NK-92 treated with Interleukin-12 subunit alpha and Interleukin-12 subunit beta, amount 100 ng/mL, for 24 hours (cell line): Measurements from ENCODE around the gene METRNL.
A peak's percentile ranks its signal among the peaks of the same experiment; 100 is the strongest.

Experiments used
- DNase-seq: peaks from one replicate; lab custom pipeline; 2025; lab: John Stamatoyannopoulos, UW

METRNL gene

DNA sequence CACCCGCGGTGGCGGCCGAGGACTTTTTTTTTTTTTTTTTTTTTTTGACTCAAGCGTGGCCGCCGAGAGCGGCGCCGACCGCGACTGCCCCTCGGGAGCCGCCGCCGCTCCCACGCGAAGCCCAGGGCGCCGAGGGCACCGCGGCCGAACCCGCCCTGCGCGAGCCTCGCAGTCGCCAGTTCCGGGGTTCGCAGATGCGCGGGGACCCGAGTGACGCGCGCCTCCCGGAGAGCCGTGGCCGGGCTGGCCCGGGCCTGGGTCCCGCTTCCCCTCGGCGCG, 1.1 kb downstream of the METRNL start:
- DNase-seq: no peak

DNA sequence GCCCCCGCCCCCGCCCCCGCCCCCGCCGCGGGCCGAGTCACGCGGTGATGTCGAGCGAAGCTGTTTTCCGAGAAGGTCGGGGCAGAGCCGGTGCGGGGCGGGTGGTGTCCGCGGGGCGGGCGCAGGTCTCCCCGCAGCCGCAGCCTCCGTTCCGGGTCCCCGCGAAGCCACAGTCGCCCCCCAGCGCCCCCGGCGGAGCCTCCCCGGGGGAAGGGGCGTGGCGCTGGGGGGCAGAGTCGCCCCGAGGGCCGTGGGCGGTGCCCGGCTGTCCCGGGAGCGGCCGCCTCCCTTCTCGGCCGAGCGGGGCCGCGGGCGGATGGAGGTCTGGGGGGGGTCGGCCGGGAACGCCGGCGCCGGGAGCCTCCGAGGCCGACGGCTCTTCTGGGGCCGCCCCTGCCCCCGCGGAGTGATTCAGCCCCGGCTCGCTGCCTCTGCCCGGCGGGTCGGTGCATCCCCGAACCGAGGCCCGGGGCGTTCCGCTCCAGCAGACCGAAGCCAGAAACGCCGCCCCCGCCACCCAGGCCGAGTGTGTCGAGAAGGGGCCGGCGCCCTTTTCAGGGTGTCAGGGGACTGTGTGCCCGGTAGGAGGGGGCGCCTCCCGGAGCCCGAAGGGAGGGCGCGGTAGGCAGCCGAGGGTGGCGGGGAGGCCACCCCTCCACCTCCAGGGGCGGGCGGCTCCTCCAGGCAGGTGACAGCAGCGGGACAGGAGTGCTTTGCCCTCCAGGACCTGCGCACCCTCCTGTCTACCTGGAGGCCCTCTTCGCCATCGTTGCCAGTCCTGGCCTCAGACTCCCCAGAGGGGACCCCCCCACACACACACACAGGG, 1.7 kb downstream of the METRNL start:
- DNase-seq: peak; percentile 51

DNA sequence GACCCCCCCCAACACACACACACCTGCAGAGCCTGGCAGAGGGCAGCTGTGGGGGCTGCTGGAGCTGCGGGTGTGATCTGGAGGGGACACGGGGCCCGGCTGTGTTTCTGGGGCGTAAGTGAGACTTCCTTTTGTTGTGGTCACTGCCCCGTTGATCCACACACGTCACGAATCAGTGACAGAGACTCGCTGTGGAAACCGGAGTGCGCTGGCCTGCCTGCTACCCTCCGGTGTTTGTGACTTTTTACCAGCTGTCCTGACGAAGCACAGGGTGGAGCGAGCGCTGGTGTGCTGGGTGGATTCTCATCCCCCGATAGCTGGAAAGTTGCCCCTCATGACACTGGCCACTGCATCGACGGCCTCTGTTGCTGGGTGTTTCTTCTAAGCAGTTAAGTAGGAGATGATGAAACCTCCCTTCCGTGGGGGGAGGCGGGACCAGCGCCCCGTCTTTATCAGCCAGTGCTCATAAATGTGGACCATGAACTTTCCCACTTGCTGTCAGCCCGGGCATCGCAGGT, 2.3 kb downstream of the METRNL start:
- peak; percentile 43 for DNase-seq

DNA sequence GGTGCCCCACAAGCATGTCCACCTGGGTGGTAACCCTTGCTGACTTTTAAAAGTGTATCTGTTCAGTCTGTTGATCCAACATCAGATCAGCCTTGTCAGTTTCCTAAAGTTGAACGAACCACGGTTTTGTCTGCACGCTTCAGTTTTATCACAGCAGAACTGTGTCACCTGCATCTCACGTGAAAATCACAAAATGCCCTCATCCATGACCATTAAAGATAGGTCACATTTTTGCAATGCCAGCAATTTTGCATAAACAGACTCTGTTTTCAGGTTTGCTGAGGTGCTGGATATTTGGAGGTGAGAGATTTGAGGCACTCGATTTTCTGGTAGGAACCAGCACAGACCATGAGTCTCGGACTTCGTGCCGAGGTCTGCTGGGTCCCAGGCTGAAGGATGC, 3.0 kb downstream of the METRNL start:
- DNase-seq: no peak

DNA sequence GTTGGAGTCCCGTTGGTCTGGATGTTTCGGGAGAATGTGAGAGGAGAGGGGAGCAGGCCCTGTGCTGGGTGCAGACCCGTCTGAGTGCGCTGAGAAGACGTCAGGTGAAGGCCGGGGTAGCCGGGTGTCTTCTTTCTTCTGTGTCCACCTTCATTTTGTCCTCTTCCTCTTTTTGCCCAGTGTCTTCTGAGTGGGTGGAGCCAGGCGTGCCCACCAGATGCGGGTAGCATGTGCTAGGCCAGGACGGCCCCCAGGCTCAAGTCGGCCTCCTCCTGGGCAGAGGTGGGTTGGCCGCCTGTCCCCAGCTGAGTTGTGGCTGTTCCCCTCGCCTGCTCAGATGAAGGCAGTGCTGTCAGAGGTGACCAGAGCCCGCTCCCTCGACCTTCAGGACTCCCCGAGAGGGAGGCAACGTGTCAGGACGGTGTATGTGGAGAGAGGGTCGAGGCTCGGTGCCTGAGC, 3.5 kb downstream of the METRNL start:
- DNase-seq: no peak

DNA sequence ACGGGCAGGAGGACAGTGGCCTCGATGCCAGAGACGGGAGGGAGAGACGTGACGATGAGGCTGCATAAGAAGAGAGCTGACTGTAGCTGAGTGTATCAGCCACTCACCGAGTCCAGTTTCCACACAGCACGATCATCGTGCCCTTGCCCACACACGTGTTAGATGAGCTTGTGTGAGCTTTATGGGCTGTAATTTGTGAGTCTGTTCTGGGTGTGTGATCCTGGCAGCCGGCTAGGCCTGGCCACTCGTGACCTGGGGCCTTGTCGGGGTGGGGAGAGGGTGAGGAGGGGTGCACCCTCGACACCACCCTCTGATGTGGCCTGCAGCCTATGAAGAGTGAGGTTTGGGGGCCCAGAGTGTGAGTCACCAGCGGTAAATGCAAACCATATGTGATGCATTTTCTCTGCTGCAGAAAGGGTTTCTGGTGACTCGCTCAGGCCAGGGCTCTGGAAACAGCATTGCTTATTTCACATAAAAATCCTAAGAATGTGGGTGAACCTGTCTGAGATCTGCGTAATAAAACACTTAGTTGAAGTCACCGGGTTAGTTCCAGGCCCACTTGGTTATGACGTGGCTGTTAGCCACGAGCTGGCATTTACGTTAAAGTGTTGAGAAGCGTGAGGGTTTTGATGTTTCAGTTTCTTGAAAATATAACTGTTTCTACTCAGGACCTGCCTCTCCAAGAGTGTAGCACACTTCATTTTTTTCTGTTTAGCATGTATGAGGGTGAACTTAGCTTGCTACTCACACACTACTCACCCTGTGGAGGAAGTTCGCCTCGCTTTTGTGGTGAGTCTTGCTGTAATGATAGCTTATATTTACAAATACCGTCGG, 4.2 kb downstream of the METRNL start:
- peak; percentile 83 for DNase-seq

DNA sequence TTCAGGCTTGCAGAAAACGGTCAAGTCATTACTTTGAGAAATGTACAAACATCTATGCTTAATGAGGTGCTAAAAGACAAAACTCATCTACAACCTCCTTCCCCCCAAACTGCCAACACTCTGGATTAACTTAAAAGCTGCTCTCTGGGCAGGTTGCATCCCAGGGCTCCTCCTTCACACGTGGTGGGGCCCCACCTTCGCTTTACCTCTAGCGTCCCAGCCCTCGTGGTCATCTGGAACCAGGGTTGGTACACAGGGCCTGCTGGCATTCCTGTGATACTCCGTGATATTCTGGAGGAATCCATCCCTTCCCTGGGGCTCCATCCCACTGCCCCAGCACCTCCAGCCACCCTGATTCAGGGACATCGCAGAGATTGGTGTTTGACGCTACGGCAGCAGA, 4.8 kb downstream of the METRNL start:
- no peak for DNase-seq

DNA sequence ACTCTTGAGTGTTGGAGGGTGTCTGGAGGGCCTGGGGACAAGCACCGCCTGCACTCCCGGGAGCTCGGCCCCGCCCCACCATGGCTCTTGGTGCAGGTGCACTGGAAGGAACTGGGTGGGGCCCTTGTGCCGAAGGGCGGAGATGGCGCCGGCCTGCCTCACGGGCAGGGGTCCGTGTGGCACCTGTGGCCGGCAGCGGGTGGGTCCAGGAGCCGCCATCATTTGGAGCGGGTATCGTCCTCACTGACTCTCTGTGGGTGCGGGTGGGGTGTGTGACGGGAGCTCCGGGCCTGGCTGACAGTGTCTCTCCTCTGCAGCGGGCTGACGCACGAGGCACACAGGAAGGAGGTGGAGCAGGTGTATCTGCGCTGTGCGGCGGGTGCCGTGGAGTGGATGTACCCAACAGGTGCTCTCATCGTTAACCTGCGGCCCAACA, 5.2 kb downstream of the METRNL start:
- no peak for DNase-seq

DNA sequence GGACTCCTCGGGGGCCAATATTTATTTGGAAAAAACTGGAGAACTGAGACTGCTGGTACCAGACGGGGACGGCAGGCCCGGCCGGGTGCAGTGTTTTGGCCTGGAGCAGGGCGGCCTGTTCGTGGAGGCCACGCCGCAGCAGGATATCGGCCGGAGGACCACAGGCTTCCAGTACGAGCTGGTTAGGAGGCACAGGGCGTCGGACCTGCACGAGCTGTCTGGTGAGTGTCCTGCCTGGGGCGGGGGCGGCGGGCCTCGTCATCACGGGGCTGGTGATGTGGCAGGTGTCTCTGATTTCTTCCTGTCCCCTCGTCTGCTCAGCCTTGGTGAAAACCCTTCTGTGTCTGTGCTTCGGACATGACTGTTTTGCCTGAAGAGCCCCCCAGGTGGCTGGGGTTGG, 5.7 kb downstream of the METRNL start:
- no peak for DNase-seq

DNA sequence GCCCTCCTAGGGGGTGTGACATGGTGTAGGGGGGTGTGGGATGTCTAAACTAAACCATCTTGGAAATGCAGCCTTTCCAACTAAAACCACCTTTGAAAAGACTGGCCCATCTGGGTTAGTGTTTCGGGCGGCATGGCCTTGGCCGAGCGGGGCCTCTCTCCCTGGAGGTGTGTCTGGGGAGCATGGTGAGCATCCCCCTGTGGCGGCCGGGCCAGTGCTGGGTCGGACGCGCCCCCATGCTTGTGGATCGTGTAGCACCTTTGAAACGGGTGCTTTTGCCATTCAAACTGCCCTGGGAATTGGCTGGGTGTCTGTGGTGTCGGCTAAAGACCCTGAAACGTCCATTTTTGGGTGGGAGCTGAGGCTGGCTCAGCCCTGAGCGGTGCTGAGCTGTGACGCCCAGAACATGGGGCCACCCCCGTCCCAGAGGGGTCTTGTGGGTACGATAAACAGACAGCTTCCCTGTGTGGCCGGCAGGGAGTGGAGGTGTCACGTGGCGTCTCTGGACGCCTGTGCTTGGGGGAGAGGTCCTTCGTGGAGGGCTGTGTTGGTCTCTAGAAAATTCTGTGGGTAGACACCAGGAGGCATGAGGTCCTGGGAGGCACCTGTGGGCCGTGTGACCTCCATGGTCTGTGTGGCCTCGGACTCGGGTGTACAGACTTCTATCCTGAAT, 6.3 kb downstream of the METRNL start:
- DNase-seq: no peak

DNA sequence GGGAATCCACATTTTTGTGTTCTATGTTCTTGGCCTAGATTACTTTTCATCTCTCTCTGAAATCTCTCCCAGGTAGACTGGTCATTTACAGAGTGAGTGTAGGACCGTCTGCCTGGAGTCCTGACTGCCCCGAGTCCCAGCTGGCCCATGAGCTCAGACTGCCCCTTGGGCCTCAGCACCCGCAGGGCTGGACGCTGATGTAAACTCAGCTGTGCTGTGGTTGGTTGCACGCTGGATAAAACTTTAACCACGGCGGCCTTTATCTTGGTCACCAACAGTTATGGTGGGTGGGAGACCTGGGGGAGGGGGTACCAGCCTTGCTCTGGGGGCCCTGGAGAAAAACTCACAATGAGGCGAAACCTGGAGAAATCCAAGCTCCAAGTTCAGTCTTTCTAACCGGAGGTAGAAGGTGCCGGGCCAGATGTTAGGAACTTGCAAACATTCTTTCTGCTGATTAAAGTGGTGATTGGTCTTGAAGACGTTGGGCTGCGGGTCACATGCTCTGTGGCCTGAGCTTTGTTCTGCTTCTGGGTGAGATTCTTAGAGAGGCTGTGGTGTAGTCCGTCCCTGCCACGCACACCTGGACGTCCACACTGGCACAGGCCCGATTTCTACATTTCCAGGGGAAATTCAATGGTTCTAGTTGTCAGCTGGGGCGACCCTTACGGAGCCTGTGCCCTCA, 6.9 kb downstream of the METRNL start:
- DNase-seq: no peak

DNA sequence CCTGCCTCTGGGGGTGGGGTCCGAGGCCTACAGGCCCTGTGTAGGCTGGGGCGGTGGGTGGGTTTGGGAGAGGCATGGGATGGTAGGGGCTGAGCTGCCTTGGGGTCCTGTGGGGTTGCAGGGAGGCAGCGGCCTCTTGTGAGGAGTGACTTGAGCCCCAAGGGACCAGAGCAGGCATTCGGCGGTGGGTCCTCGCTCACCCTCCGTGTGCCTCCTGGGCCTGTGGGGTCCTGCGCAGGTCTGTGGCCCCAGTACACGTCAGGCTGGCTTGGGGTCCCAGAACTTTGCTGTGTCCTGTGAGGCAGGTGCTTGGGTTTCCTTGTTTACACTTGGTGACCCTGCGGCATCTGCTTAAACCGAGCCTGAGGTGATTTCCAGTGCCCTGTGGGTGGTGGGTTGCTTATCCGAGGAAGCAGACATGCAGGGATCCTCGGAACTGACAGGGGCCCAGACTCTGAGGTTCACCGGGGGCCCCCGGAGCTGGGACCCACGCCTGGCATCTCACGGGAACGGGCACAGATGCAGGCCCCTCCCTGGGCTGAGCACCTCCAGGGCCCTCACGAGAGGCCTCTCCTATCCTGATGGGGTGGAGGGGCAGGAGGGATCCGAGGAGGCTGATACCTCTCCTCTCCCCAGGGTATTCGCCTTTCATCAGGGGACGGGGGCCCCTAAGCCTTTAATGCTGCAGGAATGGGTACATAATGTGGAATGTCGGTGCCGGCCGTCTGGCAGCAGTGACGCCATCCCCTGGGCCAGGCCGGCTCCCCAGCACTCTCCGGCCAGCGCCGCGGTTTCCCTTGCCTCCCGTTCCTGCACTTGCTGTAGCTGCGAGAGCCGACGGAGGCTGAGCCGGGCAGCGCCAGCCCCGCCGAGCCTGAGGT, 7.7 kb downstream of the METRNL start:
- no peak for DNase-seq

DNA sequence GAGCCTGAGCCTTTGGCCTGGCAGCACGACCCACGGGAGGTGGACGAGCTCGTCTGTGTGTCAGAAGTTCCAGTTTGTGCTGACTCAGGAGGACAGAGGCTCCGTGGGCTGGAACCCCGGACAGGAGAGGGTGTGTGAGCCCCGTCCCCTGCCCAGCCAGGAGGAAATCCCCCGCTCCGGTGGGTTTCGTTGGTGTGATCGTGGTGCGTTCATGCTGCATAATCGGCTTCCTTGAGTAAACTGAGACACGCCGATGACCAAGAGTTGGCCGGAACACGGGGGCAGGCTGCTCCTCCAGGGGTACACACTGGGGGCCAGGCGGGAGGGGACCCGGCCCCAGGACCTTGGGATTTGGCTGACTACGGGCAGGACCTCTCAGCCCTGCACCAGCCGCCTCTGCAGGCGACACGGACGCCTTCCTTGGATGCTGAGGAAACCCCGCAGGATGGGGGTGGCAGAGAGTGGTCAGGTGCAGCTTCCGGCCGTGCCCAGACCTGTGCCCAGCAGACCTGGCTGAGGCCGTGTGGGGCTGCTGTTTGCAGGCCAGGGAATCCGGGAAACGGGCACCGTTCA, 8.5 kb downstream of the METRNL start:
- DNase-seq: no peak

DNA sequence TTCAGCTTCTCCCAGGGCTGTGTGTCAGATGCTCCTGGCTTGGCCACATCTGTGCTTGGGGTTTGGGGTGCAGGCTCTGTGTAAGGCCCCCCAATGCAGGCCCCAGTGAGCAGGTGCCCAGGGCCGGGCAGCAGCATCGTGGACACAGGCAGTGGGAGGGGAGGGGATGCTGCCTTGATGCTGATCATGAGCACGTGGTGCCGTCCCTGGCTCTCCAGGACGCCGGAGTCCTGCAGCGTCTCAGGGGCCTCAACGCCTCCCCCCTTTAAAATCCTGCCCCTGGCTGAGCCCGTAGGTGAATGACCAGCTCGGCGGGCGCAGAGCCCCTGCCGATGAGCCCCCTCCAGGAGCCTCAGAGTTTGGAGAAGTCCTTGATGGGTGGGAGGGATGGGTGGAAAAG, 9.0 kb downstream of the METRNL start:
- no peak for DNase-seq

DNA sequence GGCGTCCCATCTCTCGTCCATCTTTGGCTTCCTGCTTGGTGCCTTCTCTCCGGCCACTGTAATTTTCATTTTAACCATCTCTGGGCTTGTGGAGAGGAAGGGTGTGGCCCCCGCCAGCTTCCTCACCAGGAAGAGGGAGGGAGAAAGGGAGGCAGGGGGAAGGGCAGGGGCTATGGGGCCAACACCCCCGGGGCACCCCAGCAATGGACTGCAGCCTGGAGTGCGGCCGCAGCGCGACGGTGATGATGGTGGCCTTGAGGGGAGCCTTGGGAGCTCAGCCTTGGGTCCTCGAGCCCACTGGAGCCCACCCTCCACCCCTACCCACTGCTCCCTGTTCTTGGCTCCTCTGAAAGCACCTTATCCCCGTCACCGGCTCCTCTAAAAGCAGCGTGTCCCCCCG, 9.5 kb downstream of the METRNL start:
- no peak for DNase-seq

DNA sequence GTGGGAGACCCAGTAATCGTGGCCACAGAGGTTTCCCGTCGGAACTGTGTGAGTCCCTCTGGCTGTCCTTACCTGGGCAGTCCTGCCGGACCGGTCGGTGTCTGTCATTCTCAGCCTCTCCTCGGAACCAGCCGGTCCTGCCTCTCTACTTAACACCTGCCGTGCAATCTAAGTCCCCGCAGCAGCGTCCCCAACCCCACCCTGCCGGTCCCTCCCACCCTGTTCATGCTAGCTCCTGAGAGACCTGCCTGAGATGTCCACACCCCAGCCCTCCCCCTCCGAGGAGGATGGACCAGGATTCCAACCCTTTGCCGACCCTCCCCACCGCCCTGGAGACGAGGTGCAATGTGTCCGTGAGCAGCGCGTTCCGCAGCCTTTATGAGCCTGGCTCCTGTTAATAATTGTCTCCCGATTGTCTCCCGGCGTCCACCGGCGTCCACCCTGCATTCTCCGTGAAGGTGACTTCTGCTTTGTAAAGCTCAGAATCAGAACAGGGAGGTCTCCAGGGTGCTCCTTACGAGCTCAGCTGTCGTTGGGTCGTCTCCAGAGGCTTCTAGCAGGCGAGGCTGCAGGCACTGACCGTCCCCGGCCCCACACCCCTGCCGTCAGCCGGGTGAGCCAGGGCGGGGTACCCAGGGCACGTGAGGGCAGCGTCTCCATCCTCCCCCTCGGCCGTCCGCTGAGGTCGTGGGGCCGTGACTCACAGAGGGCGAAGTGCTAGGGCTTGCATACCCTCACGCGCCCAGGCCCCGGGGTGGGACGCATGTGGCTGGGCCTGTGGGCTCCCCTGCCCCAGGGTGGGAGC, 10.1 kb downstream of the METRNL start:
- DNase-seq: no peak

DNA sequence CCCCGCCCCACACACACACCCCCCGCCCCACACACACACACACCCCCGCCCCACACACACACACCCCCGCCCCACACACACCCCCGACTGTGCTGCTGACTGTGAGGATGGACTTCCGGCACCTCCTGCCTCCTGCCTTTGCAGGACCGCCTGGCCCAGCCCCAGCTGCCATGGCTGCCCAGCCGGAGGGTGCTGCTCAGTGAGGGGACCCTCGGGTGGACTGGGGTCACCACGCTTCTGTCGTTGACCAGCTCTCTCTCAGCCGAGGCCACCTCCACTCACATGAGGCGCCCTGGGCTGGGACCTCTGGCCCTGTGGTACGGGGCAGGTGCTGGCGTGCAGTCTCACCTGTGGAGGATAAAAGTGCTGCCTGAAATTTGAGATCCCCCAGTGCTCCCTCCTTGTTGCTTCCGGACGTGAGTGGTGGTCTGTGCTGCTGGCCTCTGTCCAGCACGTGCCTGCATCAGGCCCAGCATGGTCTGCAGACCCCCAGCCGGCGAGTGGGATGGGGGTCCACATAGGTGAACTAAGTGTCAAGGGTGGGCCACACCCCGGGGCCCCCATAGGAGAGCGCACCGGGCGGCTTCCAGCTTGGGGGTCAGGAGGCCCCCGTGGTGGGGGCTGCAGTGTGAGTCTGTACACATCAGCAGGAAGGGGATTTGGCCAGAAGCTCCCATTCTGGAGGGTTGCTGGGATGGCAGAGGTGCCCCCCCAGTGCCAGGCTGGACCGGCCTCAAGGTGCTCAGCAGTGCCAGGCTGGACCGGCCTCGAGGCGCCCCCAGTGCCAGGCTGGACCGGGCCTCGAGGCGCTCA, 11.2 kb downstream of the METRNL start:
- DNase-seq: no peak

DNA sequence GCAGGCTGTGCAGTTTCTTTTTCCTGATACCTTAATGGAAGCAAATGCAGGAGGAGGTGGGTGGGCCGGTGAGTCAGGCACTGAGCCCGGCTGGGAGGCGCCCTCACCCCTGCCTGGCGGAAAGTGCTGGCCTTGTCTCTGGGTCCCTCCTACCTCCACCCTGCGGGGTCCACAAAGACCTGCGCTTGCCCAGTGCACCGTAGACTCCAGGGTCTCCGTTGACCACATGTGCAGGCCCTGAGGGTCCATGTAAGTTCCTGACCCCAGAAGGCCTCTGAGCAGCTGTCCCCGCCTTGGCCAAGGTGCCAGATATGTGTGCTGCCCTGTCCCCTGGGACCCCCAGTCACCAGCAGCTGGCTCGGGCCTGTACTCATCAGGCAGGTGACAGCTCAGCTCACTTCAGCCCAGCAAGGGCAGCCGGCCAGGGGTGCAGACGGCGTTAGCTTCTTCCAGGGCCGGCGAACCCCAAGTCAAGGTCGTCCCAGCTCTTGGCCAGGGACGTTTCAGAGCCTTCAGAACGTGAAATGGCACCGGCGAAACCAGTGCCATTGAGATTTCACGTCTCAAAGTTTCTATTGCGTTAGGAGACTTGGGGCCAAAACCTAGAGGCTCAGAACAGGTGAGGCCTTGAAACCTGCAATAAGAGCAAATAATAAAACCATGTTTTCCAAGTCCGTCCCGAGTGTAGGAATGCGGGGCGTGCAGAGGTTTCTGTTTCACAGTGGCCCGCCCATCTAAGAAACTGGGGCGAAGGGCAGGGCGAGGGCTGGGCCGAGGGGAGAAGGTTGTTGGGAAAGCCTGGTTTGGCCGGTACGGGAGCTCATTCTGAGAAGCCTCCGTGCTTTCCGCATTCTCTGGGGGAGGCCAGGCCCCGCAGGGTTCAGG, 12.1 kb downstream of the METRNL start:
- DNase-seq: no peak
